Activated CD4-positive, alpha-beta T cell treated with anti-CD3 and anti-CD28 coated beads for 48 hours (primary cell): ENCODE results near the gene LDLR.
"Not testable (repeated sequence)": the region's sequence is repeated elsewhere in the genome, so short reads cannot be mapped to it uniquely, and the experiment has no call there.

Experiments used
- DNase-seq: peaks from one replicate; pipeline ENCODE4 v3.0.0-alpha.2; 2020

LDLR gene

DNA sequence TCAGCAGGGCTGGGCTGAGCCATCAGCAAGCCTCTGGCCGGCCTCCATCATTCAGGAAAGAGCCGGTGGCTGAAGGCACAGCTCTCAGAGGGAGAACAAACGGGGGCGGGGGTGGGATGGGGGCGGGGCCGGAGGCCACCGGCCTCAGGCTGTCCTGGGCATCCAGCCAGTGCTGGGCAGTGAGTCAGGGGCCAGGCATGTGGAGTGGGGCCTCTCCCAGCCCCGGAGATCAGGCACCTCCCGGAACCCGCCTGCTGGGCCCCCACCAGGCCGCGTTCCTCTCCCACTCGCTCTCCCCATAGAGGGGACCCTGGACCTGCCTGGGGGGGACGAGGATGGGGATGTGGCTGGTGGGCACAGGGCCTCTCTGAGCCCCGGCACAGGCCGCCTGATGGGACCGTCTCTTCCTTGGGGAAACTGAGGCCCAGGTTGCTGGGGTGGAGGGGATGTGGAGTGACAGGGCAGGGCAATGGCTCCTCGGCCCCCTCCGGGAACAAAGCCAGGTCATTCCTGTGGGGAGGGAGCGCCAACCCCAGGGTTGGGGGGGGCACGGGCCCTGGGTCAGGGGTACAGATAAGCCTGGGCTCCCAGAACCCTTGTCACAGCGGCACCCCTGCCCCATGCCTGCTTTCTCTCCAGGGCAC, 53.4 kb downstream of the LDLR start:
- DNase-seq: no peak

DNA sequence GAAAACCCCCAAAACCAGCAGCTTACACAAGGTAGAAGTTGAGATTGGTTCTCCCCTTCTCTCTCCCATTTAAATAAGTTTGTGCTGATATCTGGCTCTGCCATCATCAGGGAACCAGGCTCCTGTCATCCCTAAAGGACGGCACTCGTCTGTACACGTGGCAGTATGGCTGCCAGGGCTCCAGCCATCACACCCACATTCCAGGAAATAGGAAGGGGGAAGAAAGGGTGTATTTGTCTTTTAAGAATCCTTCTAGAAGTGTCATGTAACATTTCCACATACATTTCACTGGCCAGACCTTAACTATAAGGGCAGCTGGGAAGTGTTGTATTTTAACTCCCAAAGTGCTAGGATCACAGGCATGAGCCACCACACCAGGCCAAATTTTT, 56.3 kb downstream of the LDLR start:
- no peak for DNase-seq

DNA sequence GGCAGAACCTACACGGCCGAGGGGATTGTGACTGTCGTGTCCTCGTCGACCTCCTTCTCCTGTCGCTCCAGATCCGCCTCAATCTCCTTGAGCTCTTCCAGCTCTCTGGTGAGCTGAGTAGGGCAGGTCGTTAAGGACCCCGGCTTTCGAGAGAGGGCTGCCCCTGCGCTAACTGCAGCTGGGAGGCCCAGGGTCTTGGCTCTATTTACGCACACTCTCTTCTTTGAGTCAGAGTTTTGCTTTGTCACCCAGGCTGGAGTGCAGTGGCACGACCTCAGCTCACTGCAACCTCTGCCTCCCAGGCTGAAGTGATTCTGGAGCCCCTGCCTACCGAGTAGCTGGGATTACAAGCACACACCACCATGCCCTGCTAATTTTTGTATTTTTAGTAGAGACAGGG, 58.7 kb downstream of the LDLR start:
- no peak for DNase-seq

DNA sequence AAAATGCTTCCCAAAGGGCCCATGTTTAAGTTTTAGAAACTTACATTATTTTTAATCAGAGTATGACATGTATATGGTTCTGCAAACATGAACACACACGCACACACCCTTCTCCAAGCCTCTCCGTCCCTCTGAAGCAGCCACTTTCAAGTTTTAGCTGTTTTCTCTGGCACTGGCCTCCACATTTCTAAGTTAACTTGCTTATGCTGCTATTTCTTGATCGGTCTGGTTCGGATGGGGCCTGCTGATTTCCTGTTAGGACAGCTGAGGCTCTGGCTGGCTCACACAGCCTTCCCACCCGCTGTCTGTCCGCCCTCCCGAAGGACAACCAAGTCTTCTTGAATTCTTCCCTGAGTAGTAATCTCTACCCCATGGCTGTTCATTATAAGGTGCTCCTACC, 61.9 kb downstream of the LDLR start:
- DNase-seq: no peak

DNA sequence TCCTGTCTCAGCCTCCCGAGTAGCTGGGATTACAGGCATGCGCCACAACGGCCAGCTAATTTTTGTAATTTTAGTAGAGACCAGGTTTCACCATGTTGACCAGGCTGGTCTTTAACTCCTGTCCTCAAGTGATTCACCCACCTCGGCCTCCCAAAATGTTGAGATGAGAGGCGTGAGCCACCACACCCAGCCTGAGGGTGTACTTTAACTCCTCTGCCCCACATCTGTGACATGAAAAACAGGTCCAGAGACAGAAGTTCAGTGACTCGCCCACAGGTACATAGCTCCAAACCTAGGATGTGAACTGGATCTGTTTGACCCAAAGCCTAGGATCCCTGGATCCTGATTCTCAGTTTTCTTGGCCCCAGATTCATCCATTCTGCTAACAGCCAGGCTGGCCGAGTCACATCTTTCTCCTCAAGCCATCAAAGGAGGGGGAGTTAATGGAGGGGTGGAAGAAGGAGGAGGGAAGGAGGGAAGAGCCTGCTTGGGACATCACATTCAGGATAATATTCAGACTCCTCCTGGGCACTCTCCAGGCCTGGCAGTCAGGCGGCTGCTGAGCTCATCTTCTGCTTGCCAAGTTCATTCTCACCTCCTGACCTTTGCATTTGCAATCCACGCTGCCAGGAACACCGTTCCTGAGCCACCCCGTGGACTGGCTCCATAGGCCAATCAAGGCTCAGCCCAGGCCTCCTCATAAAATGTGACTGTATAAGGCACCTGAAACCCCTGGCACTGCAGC, 63.2 kb downstream of the LDLR start:
- DNase-seq: no peak

DNA sequence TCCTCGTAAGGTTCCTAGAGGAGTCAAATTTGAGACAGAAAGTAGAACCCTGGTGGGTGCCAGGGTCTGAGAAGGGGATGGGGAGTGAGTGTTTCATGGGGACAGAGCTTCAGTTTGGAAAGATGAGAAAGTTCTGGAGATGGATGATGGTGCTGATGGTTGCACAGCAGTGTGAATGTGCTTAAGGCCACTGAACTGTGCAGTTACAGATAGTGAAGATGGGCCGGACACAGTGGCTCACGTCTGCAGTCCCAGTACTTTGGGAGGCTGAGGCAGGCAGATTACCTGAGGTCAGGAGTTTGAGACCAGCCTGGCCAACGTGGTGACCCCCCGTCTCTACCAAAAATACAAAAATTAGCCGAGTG, 65.4 kb downstream of the LDLR start:
- no peak for DNase-seq

DNA sequence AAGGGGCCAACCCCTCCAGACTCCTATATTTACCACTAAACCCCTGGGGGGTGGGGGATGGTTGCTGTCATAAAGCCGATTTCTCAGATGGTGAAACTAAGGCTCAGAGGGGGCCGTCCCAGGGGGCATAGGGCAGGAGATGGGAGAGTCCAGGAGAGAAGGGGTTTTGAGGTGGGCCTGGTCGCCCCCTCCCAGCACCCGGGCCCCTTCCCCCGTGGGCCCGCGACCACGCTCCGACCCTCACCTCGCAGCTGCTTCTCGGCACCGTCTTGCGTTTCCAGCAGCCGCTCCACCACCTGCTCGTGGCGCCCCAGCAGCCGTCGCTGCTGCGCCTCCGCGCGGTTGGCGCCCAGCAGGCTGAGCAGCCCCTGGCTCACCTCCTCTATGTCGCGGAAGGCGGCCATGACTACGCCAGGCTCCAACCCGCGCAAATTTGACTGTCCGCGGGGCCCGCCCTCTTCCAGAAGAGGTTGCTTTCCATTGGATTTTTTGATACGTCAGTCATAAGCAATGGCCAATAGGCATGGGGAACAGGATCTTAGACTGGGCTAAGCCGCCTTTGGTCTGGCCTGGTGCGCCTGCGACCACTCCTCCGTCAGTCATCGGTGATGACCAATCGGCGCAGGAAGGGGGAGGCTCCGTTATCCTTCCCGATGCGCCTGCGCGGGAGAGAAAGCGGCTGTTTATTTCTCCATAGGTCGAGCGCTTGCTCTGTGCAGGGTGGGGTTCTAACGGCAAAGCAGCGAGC, 66.3 kb downstream of the LDLR start, which contains the start of gene SPC24:
SPC24 (minus strand) TSS at position 410 of the 748 bp plus-strand sequence; CDS start at position 404, 6 bp downstream.
- peak; percentile 96 for DNase-seq

DNA sequence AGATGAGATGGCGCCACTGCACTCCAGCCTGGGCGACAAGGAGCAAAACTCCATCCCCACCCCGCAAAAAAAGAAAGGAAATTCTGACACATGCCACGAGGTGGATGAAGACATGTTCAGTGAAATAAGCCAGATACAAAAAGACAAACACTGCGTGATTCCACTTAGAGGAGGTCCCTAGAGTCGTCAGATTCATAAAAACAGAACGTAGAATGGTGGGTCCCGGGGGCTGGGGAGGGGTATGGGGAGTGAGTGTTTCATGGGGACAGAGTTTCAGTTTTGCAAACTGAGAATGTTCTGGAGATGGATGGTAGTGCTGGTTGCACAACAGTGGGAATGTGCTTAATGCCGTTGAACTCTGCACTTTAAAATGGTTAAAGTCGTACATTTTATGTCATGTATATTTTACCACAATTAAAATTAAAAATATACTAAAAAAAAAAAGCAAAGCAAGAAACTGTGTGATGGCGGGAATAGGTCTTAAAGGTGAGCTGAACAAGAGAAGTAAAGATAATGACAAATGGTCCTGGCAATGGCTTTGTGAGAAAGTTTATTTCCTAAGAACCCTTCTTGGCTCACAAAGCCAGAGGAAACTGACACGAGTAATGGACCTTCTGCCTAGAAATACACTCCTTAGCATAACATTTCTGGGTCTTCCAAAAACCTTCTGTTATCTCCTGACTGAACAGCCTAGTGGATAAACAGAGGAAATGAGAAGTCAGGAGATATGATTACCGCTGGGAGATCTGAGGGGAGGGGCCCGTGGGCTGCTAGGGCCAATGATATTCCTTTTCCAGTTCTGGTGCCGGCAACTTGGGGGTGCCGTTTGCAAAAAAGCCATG, 70.6 kb downstream of the LDLR start:
- DNase-seq: no peak

DNA sequence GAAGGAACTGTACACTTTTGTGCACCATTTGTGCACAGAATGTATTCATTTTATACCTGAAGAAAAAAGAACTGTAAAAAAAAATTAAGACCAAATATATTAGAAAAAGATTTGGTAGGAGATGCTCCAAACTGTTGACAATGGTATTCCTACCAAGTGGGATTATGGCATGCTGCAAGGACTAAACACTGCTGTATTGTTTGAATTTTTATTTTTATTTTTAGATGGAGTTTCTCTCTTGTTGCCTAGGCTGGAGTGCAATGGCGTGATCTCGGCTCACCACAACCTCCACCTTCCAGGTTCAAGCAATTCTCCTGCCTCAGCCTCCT, 71.1 kb downstream of the LDLR start:
- not testable (repeated sequence) for DNase-seq

DNA sequence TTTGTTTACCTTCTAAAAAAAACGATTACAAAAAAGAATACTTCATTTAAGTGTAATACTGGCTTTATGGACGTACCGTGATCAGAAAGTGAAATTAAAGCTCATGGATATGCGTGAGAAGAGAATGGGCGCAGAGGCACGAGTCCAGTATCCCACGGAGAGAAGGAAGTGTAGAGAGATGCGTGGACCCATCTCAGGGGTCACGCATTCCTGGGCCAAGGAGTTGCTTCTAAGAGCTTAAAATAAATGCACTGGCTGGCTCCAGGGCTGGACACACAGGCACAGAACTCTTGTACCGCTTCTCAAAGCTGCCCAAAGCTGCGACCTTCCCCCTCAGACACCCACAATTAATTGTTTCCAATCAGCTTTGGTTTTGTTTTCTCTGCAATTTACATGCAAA, 75.0 kb downstream of the LDLR start:
- DNase-seq: no peak

DNA sequence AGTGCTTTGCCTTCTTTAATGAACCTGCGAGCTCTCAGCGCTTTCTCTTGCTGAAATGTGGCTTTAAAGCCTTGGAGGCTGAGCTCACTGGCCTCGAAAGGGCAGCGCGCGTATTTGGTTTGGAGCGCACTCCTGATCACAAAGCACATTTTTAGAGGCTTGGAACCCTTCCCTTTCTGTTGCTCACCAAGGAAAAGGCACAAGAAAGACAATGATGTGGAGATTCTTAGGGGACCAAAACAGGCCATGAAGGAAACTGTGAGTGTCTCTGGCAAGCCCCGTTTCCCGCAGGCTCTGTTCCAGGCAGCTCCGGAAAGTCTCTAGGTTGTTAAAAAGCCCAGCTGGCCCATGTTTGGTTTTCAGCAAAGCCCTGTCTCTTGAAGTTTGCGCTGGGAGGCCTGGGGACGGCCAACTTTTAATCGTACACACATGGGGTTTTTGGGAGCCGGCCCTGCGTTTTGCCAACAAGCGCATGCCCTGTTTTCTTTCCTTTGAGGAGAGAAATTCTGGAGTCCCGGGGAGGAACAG, 75.7 kb downstream of the LDLR start:
- DNase-seq: no peak

DNA sequence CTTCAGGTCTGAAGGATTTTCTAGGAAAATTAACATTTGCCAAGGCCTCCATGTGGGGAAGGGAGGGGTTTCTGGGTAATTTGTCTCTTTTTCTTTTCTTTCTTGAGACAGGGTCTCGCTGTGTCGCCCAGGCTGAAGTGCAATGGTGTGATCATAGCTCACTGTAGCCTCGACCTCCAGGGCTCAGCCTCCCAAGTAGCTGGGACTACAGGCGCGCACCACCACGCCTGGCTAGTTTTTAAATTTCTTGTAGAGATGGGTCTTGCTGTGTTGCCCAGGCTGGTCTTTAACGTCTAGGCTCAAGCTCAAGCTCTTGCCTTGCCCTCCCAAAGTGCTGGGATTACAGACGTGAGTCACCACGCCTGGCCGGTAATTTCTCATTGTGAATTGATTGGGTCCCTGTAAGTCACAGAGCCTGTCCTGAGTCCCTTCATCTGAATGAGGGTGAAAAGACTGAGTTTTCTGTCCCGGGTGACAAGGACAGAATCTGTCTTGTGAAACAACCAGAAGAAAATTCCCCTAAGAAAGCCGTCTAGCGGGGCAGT, 76.3 kb downstream of the LDLR start:
- DNase-seq: no peak

DNA sequence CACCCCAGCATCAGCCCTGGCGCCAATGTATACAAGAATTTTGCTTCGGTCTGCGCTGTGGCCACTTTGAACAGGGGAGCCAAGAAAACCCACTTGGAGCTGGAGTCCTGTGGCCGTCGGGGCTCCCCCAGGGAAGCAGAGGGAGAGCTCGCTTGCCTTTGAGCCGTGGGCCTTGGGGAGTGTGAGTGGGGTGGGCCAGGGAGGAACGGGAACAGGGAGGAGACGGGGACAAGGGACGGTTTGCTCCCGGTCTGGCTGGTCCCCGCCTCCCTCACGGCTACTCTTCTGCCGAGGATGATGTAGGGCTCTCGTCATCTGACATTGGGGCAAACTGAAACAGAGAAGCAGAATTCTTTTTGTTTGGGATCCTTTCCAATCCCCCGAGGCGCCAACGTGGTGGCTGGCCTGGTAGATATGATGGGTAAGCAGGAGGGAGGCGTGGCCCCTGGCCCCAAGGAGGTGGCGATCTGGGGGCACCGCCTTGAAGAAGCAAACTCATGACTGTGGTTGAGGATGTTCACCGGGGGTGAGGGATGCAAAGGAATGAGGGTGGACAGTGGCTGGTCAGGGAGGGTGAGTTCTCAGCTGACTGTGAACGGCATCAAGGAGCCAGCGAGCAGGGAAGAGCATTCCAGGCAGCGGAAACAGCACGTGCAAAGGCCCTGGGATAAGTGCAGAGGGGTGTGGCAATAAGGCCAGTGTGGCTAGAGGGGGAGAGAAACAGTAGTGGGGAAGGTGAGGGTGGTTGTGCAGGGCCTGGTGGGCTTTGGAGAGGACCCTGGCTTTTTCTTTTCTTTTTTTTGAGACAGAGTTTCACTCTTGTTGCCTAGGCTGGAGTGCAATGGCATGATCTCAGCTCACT, 77.2 kb downstream of the LDLR start:
- DNase-seq: no peak

DNA sequence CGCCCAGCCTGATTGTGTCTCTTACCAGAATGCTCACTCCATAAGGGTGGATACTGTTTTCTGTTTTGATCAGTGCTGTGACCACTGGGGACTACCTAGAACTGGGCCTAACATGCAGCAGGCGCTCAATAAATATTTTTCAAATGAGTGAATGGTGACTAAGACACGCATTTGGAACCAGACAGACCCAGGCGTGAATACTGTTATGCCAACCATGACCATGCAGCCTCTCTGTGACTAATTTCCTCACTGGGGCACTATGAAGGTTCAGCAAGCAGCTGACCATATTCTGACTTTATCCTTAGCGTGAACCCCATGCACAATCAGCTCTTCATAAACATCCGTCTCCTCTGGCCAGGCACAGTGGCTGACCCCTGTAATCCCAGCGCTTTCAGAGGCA, 79.3 kb downstream of the LDLR start:
- no peak for DNase-seq

DNA sequence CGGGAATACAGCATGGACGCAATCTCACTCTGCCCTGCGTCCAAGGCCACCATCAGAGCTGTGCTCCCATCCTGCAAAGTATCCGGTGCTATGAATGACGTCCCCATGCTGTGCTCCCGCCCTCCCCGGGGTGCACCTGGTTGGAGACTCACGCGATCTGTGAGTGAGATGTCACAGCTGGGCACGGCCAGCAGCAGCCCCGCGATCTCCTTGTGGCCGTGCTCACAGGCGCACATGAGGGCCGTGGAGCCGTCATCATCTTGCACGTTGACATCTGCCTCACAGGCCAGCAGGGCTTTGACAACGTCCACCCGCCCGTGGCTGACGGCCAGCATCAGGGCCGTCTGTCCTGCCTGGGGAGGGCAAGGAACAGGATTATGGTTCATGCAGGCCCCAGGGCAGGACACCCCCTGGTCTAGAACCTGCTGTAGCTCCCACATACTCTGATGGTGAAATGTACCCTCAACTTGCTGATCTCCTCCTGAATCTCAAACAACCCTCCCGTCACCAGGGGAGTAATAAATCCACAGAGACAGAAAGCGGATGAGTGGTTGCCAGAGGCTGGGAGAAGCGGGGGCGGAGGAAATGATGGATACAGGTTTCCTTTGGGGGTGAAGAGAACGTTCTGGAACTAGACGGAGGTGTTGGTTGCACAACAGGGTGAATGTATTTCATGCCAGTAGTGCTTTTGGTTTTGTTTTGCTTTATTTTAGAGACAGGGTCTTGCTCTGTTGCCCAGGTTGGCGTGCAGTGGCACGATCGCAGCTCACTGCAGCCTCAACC, 80.8 kb downstream of the LDLR start:
- no peak for DNase-seq

DNA sequence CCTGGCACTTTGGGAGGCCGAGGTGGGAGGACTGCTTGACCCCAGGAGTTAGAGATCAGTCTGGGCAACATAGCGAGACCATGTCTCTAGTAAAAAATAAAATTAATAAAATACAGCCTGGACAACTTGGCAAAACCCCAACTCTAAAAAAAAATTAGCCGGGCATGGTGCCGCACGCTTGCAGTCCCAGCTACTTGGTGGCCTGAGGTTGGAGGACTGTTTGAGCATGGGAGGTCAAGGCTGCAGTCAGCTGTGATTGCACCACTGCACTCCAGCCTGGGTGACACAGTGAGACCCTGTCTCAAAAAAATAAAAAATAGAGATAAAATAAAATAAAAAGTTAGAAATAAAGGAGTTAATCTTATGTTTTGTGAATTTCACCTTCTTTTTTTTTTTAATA, 81.9 kb downstream of the LDLR start:
- DNase-seq: no peak

DNA sequence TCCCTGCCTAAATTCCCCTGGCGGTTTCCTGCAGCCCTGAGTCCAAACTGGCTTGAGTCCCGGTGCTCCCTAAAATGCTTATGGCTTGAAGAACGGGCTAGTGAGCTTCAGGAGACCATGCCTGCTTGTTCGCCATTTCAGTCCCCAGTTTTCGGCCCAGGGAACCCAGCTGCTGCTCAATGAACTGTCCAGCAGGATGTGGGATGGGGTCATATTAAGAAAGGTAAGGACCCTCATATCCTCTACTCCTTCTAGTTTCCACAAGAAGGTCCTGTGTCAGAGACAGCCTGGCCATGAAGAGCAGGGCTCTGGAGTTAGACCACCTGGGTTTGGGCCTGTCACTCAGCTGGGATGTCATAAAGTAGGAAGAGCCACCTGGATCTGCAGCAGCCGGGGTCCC, 83.3 kb downstream of the LDLR start:
- DNase-seq: no peak

DNA sequence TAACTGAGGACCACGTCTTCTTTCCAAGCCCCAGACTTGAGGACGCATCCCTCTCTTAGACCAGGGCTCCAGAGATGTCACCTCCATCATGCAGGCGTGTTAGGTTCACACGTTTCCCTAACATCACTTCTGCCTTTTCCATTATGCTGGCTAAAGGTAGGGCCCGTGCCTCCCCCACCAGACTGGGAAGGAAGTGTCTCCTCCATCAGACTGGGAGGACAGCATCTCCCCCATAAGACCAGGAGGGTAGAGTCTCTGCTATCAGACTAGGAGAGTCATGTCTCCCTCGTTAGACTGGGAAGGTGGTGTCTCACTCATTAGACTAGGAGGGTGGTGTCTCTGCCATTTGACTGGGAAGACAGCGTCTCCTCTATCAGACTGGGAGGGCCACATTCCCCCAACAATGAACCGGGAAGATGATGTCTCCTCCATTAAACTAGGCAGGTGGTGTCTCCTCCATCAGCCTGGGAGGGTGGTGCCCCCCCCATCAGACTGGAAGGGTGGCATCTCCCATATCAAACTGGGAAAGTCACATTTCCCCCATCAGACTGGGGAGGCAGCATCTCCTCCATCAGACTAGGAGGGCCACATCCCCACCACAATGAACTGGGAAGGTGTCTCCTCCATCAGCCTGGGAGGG, 84.4 kb downstream of the LDLR start:
- no peak for DNase-seq

DNA sequence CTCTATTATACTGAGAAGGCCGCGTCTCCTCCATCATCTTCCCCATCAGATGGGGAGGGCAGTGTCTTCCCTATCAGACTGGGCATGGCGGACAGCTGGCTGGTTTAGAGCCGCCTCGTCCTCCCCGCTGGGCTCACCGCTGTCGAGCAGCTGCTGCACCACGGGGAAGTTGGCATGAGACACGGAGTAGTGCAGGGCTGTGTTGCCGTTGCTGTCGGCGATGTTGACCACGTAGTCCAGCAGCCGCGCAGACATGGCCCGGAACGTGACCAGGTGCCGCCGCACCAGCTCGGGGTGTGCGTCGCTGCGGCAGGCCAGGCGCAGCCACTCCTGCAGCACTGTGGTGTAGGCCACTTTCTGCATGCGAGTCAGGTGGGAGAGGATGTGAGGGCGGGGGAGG, 85.1 kb downstream of the LDLR start:
- DNase-seq: no peak

DNA sequence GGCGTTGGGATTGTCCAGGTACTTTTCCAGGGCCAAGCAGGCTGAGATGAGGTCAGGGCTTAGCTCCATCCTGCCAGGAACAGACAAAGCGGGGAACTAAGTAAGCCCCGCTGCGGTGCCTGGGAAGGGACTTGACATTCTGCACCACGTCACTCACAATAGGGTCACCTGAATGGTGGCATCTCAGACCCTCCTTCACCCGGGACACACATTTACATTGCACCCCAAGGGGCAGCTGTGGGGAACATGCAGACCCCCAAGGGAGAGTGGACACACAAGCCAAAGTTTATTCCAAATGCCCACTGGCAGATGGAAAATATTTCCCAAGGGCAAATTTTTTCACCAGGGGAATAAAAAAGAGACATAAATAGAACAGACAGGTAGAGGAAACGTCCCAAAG, 86.7 kb downstream of the LDLR start:
- DNase-seq: no peak
